ENCODE data around the gene PDS5A.

DNA sequence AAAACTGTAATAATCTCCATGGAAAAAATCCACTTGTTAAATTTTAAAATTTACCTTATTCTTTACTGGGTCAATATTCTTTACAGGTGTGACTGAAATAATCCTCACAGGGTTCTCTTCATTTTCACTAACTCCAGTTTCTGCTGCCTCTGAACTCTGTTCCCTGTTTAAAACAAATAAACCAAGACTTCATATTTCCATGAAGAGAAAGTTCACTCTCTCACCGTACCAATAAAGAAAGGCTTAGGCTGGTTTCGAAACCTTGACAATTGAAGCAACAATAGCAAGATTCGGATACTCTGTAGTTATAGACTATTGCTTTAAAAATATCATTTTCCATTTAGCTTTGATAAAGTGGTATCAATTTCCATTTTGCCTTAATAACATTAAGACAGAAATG, 135.8 kb downstream of the PDS5A start:
- TF ChIP-seq, protein P1, sequence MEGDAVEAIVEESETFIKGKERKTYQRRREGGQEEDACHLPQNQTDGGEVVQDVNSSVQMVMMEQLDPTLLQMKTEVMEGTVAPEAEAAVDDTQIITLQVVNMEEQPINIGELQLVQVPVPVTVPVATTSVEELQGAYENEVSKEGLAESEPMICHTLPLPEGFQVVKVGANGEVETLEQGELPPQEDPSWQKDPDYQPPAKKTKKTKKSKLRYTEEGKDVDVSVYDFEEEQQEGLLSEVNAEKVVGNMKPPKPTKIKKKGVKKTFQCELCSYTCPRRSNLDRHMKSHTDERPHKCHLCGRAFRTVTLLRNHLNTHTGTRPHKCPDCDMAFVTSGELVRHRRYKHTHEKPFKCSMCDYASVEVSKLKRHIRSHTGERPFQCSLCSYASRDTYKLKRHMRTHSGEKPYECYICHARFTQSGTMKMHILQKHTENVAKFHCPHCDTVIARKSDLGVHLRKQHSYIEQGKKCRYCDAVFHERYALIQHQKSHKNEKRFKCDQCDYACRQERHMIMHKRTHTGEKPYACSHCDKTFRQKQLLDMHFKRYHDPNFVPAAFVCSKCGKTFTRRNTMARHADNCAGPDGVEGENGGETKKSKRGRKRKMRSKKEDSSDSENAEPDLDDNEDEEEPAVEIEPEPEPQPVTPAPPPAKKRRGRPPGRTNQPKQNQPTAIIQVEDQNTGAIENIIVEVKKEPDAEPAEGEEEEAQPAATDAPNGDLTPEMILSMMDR (IDR thresholded peaks at IDR 0.05): no peak
- TF ChIP-seq POLR2A (IDR thresholded peaks at IDR 0.05): no peak

Measured in tibial nerve (tissue), 3 donors.